GM12875 (cell line): ENCODE data around the gene PRDM11.

Source experiments
- H3K4me3 ChIP-seq: one replicate; pipeline ENCODE4 v1.5.1; 2011; ENCODE audit warnings: low read depth, low read length, control low read depth
- TF ChIP-seq, protein P1 (sequence below): IDR thresholded peaks from 2 replicates; pipeline ENCODE4 v1.5.1; 2011; ENCODE audit warnings: low read depth, mild to moderate bottlenecking, control low read depth, inconsistent platforms, low read length, moderate library complexity, borderline replicate concordance; ENCODE audit not compliant: insufficient read depth

Gene PRDM11

DNA sequence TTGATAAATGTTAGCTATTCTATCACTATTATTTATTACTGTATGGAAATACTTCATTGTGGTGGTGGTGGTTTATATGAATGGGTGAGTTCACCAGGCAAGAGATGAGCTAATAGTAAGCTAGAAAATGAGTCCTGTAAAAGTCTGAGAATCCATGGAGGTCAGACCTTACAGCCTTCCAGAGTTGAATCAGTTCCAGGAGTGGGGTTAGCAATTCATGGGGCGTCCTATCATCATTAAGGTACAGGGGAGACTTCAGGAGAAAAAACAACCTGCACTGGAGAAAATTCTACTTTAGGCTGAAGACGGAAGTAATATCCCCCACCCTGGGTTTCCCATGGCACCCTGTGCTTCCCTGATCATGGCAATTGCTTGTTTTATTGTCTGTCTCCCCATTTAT, 133.2 kb downstream of the PRDM11 start:
- TF ChIP-seq, protein P1, sequence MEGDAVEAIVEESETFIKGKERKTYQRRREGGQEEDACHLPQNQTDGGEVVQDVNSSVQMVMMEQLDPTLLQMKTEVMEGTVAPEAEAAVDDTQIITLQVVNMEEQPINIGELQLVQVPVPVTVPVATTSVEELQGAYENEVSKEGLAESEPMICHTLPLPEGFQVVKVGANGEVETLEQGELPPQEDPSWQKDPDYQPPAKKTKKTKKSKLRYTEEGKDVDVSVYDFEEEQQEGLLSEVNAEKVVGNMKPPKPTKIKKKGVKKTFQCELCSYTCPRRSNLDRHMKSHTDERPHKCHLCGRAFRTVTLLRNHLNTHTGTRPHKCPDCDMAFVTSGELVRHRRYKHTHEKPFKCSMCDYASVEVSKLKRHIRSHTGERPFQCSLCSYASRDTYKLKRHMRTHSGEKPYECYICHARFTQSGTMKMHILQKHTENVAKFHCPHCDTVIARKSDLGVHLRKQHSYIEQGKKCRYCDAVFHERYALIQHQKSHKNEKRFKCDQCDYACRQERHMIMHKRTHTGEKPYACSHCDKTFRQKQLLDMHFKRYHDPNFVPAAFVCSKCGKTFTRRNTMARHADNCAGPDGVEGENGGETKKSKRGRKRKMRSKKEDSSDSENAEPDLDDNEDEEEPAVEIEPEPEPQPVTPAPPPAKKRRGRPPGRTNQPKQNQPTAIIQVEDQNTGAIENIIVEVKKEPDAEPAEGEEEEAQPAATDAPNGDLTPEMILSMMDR, result no peak
- no peak overlapping the region for H3K4me3 ChIP-seq

DNA sequence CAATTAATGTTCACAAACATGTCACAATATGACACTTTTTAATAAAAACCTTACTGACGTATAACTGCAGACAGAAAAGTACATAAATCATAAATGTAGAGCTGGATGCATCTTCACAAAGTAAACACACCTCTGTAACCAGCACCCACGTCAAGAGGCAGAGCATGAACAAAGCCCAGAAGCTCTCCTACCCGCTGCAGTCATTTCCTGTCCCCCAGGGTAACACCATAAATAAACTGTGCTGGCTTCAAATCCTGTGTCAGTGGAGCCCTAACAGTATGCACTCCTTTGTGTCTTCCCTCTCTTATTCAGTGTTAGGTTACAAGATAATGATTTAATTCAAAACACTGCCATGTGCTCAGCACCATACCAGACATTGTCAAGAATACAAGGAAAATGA, 134.0 kb downstream of the PRDM11 start:
- TF ChIP-seq, protein P1, result no peak

DNA sequence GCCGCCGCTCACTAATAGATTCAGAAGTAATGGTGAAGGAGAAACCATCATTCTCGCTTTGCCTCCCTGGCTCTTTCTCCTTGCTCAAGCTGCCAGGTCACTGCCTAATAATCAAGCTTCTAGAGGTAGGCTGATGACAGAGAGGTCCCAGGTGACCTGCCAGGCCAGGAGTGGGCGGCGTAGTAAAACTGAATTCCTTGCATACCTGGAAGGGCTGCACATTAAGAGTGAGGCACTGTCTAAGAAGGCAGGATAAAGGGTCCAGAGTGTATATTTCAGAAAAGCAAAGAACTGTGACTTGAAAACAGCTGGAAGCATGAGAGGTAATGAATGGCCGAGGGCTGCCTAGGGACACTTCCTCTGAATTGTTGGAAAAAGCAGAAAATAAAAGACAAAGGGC, 135.6 kb downstream of the PRDM11 start:
- no peak overlapping the region for H3K4me3 ChIP-seq
- TF ChIP-seq, protein P1, result no peak

More for the DNA sequence above, 134.0 kb downstream of the PRDM11 start:
- no peak overlapping the region for H3K4me3 ChIP-seq
